Urothelium cell line (cell line): Measurements from ENCODE around the gene MOB2.
"Not testable (repeated sequence)": the region's sequence is repeated elsewhere in the genome, so short reads cannot be mapped to it uniquely, and the experiment has no call there.

ENCODE experiments used
- DNase-seq: peaks from one replicate; pipeline ENCODE4 v3.0.0; 2011; ENCODE audit warnings: low spot score, mixed read lengths
- FAIRE-seq: peaks from 2 replicates; lab custom pipeline; 2011; peaks lifted over from hg19 to GRCh38; lab: Jason Lieb, UNC

The MOB2 gene

DNA sequence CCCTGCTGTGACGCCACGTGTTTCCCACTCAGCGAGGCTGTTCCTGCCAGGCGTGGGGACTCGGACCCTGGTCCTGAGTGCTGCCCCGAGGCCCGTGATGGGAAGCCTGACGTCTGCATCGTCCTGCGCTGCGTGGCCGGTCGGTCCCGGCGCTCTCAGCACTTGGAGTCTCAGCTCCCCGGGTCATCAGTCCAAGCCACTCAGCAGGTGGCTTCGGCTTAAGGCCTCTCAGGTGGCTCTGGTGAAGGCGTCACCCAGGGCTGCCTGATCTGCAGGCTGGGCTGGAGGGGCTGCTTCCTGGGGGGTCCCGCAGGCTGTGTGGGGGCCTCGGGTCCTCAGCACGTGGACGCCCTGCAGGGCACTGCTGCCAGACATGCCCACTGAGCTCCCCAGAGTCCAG is 61.6 kb downstream of the MOB2 start:
- no peak for DNase-seq
- FAIRE-seq: no peak

DNA sequence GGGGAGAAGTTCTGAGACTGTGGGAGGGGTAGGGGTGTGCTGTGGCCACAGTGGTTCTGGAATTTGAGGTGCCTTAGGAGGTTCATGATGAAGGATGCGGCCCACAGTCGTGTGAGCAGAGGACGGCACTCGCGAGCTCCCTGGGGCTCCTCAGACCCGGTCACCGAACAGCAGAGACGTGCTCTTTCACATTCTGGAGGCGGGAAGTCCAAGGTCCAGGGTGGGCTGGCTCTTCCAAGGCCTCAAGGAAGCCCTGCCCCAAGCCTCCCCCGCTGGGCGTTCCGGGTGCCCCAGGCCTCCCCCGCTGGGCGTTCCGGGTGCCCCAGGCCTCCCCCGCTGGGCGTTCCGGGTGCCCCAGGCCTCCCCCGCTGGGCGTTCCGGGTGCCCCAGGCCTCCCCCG is 63.2 kb downstream of the MOB2 start:
- not testable (repeated sequence) for DNase-seq, FAIRE-seq

DNA sequence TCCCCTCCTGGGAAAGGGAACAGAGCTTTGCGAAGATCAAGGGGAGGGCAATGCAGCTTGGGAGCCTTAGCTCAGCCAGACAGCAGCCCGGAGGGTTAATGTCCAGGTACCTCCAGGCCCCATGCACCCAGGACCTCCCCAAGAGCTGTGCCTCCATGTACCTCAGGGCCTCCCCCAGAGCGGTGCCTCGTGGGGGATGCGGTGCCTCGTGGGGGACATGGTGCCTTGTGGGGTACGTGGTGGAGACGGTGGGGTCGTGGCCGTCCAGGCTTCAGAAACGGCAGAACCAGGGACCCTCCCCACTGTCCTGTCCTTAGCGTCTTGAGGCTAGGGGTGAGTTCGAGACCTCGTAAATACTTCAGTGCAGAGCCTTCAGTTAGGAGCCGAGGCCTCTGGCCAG is 63.6 kb downstream of the MOB2 start:
- FAIRE-seq (no peak), DNase-seq (no peak)

DNA sequence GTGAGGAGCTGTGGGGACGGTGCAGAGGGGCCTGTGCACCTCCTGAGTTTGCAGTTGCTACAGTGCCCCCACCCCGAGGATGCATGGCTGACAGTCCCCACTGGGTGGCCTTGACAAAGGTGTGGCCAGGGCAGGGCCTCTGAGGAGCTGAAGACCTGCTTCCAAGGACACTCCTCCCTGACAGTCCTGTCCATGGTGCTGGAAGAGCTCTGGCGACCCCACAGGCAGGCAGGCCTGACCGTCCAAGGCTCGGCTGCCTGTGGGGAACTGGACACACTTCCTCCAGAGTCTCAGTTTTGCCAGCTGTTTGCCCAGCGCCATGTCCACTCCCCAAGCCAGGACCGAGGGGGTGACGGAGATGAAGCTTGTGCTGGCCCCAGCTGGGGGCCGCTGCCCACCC is 64.1 kb downstream of the MOB2 start:
- FAIRE-seq (no peak), DNase-seq (no peak)

DNA sequence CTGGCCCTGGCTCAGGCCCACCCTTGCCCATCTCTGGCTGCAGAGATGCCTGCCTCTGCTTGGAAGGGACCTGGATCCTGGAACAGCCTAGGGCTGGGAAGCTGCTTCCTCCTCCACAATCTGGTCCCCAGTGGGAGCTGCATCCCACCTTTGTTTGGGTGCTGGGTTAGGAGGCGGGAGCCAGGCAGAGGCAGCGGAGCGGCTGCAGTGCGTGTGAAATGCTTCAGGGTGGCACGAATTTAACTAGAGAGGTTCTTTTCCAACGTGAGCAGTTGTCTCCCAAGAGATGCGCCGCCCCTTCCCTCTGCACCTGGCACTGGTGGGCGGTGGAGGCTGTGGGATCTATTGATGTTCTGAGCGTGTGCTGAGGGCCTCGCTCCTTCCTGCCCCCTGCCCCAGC is 65.3 kb downstream of the MOB2 start:
- no peak for FAIRE-seq
- DNase-seq: no peak

DNA sequence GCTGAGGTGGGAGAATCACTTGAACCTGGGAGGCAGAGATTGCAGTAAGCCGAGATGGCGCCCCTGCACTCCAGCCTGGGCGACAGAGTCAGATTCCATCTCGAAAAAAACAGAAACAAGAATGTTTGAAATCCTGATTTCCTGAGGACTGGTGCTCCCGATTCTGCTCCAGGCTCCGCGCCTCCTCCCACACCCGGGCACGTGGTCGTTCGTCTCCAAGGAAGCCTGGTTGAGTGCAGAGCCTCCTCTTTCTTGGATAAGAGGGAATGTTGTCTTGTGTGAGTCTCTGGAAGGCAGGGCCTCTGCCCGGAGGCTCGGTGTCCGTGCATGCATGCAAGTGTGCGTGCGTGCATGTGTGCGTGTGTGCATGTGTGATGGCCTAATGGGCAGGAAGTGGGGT is 66.8 kb downstream of the MOB2 start:
- FAIRE-seq: no peak
- DNase-seq: no peak
